H1 (cell line): ENCODE measurements around the gene SLC12A2. TPM values are rescaled to one million over a fixed set of nuclear protein-coding genes. Genes with fewer than 3 reads are reported as not detected.

ENCODE experiments used
- NANOG ChIP-seq: IDR thresholded peaks from 2 replicates; pipeline ENCODE4 v1.6.1; 2011; ENCODE audit warnings: low read length, low read depth, mild to moderate bottlenecking, inconsistent platforms; ENCODE audit not compliant: insufficient read depth, poor library complexity, severe bottlenecking
- RNF2 ChIP-seq: fragments of 200-900, 300-1000 bp; sonication (generic); IDR thresholded peaks from 2 replicates; pipeline ENCODE4 v1.7.1; 2016; ENCODE audit warnings: borderline replicate concordance, low read depth, mild to moderate bottlenecking, antibody characterized with exemption, low read length; ENCODE audit not compliant: poor library complexity, severe bottlenecking; ENCODE audit errors: missing control alignments
- polyA plus RNA-seq, 7 experiments: library from polyadenylated mRNA; depleted of rRNA in 3 of 7; stranded (reverse) in 5 of 7; unstranded in 2 of 7; fragments of >200 nt in 5 of 7; fragments of 200-250 nt in 2 of 7; gene quantifications; 1 replicate in 5 of 7; 2 replicates in 1 of 7; 4 replicates in 1 of 7; pipeline versions ENCODE4 v1.2.1 to v1.2.3, GENCODE V29; 2011 to 2013; ENCODE audit warnings: missing spikeins in 2 of 7, mixed read lengths in 2 of 7
- total RNA-seq: library from RNA; stranded (reverse); fragmentation: NEBNext Ultra II Directional; extraction: Animal tissue kit (Norgen Biotek cat#: 25700); gene quantifications from 2 replicates; pipeline ENCODE4 v1.2.1, GENCODE V29; 2021

SLC12A2 gene
- total and polyA plus RNA-seq, 2 of the 8 experiments (the other 6 are each of a cell fraction or from before 2014, with no cell fraction given) = 2.6 to 16.2 TPM

DNA sequence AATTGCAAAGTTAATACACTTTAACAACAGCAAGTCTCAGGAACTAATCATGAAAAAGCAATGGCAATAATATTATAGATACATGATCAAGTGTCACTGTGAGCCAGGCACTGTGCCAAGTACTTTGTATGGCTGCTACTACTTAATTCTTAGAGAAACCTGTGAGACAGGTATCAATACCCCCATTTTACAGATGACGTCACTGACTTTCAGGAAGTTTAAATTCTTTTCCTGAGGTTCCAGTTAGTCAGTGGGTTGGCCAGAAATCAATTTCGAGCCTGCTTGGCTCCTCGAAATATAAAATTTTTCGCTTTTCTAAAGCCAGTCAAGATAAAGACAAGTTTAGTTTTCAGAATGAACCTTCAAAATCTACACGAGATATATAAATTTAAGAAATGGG lies 130.3 kb downstream of the SLC12A2 start (continued):
- no peak for TF ChIP-seq NANOG
- TF ChIP-seq RNF2 = no peak
